ENCODE measurements around the gene MYLK.

GRCh38 chr3:123768480-123769355, 115.4 kb downstream of the MYLK start:
- no peak for TF ChIP-seq CTCF (conservative IDR thresholded peaks at IDR 0.05; ENCODE audit: low read length)
- no peak for TF ChIP-seq EZH2phosphoT487 (IDR thresholded peaks at IDR 0.05; ENCODE audit: borderline replicate concordance)

All from Loucy (cell line).